Parietal lobe (tissue), 1 donor: ENCODE data around the gene WASF2. TPM values are rescaled to one million over a fixed set of nuclear protein-coding genes. Genes with fewer than 3 reads are reported as not detected.

Experiments used
- total RNA-seq: library from RNA; depleted of rRNA; stranded (reverse); fragments of >200 nt; gene quantifications from one replicate; pipeline ENCODE4 v1.2.3, GENCODE V29; 2014

Gene WASF2
- 10.0 TPM for total RNA-seq

GRCh38 chr1:27489973-27490741 is at the start of gene WASF2:
WASF2 (minus strand) TSS chr1:27490167; CDS start chr1:27428890, 61,277 bp downstream.

GRCh38 chr1:27392096-27392777 is 97.7 kb downstream of the WASF2 start, which contains the start of gene GPR3:
GPR3 (plus strand) TSS chr1:27392622; CDS start chr1:27393799, 1,177 bp downstream.

GRCh38 chr1:27383039-27383605 is 106.8 kb downstream of the WASF2 start, which contains the start of gene CD164L2:
CD164L2 (minus strand) TSS chr1:27383333; CDS start chr1:27383239, 94 bp downstream.

GRCh38 chr1:27374362-27375086 is 115.4 kb downstream of the WASF2 start, which contains the start of gene FCN3:
FCN3 (minus strand) TSS chr1:27374824; CDS start chr1:27374818, 6 bp downstream.

GRCh38 chr1:27366411-27367159 is 123.4 kb downstream of the WASF2 start, which contains the start of gene MAP3K6:
MAP3K6 (minus strand) TSS chr1:27366961; CDS start chr1:27366597, 364 bp downstream.

Other genes with a start within 250 kb of the WASF2 start
- 23.8 TPM for gene TMEM222, start 168.0 kb downstream of the WASF2 start, total RNA-seq
- not detected for gene SYTL1, start 148.1 kb downstream of the WASF2 start, total RNA-seq
- 2.5 TPM for gene MAP3K6, start 123.2 kb downstream of the WASF2 start, total RNA-seq
- gene FCN3, start 115.3 kb downstream of the WASF2 start, total RNA-seq = not detected
- not detected for gene CD164L2, start 106.8 kb downstream of the WASF2 start, total RNA-seq
- gene GPR3, start 97.5 kb downstream of the WASF2 start, total RNA-seq = 0.31 TPM
- 27.2 TPM for gene AHDC1, start 114.0 kb upstream of the WASF2 start, total RNA-seq
- 0.31 TPM for gene FGR, start 145.0 kb upstream of the WASF2 start, total RNA-seq
- 23.2 TPM for gene IFI6, start 182.0 kb upstream of the WASF2 start, total RNA-seq
- 10.3 TPM for gene FAM76A, start 235.8 kb upstream of the WASF2 start, total RNA-seq